ENCODE results near the gene TMEM178A.

GRCh38 chr2:39632876-39633275 is 32.8 kb upstream of the TMEM178A start:
- TF ChIP-seq CTCF (IDR thresholded peaks at IDR 0.05), result no peak
- TF ChIP-seq POLR2A (IDR thresholded peaks at IDR 0.05), result no peak

All from sigmoid colon (tissue), 3 donors.